Spleen (tissue), 11 donors: ENCODE measurements around the gene TRABD. TPM values are rescaled to one million over a fixed set of nuclear protein-coding genes. Genes with fewer than 3 reads are reported as not detected.
A peak's percentile ranks its signal among the peaks of the same experiment; 100 is the strongest.

Source experiments
- DNase-seq: peaks from one replicate; pipeline ENCODE4 v3.0.0-alpha.2; 2020
- H3K27ac ChIP-seq, 8 donors: fragments of 200-600 bp; sonication (generic) in 7 of 8; 1 replicate in 4 of 8; 2 replicates in 4 of 8; pipeline versions ENCODE4 v1.5.0 to v1.8.0; 2016 to 2021; ENCODE audit warnings: inconsistent platforms in 4 of 8, mild to moderate bottlenecking in 4 of 8, moderate library complexity in 1 of 8
- H3K27me3 ChIP-seq, 7 donors: fragments of 200-600 bp; sonication (generic) in 6 of 7; replicated peaks in 1 of 7; 1 replicate in 4 of 7; 2 replicates in 3 of 7; pipeline versions ENCODE4 v1.5.0 to v1.8.0; 2016 to 2021; ENCODE audit warnings: inconsistent platforms in 3 of 7, mild to moderate bottlenecking in 1 of 7
- H3K36me3 ChIP-seq, 6 donors: fragments of 200-600 bp; sonication (generic) in 5 of 6; 1 replicate in 4 of 6; 2 replicates in 2 of 6; pipeline versions ENCODE4 v1.5.0 to v1.8.0; 2016 to 2021; ENCODE audit warnings: inconsistent platforms in 2 of 6
- H3K4me1 ChIP-seq, 6 donors: fragments of 200-600 bp; sonication (generic) in 5 of 6; 1 replicate in 3 of 6; 2 replicates in 3 of 6; pipeline versions ENCODE4 v1.5.0 to v1.8.0; 2016 to 2021; ENCODE audit warnings: inconsistent platforms in 3 of 6
- H3K4me3 ChIP-seq, 8 donors: fragments of 200-600 bp; sonication (generic) in 7 of 8; 1 replicate in 4 of 8; 2 replicates in 4 of 8; pipeline versions ENCODE4 v1.5.0 to v1.8.0; 2016 to 2021; ENCODE audit warnings: inconsistent platforms in 4 of 8, mild to moderate bottlenecking in 4 of 8, moderate library complexity in 2 of 8
- H3K9me3 ChIP-seq, 8 donors: fragments of 200-600 bp; sonication (generic) in 7 of 8; 1 replicate in 4 of 8; 2 replicates in 4 of 8; pipeline versions ENCODE4 v1.5.0 to v1.8.0; 2016 to 2021; ENCODE audit warnings: inconsistent platforms in 4 of 8
- POLR2A ChIP-seq, 3 donors: fragments of 450-650 bp; IDR thresholded peaks; one replicate each; pipeline ENCODE4 v1.5.1; 2017; ENCODE audit warnings: antibody characterized with exemption in 3 of 3, mild to moderate bottlenecking in 1 of 3
- POLR2AphosphoS5 ChIP-seq, 3 donors: sonication (generic); formaldehyde crosslinking; IDR thresholded peaks; one replicate each; pipeline ENCODE4 v1.5.1; 2017; ENCODE audit warnings: antibody characterized with exemption in 3 of 3
- WGBS, 5 donors: extraction: QIAGEN DNeasy Blood & Tissue Kit in 3 of 5; methylation state at CpG; one replicate each; pipeline versions ENCODE4 v1.1.5 to v1.1.7; 2013 to 2018; 5-methylcytosine and 5-hydroxymethylcytosine counted together
- intact Hi-C: fragments of 100-400 bp; cut with DNase I; formaldehyde crosslinking; loops from one replicate; pipeline ENCODE4 v1.15.0; 2023; ENCODE audit warnings: low total_unique reads
- polyA plus RNA-seq, 3 donors: library from polyadenylated mRNA; stranded (reverse); fragments of 200-250 nt; gene quantifications; one replicate each; pipeline ENCODE4 v1.2.1, GENCODE V29; 2013
- total RNA-seq, 7 donors: library from RNA; depleted of rRNA in 3 of 7; stranded (reverse); fragments of >200 nt in 3 of 7; fragmentation: NEBNext Ultra II Directional in 4 of 7; extraction: Animal tissue kit (Norgen Biotek cat#: 25700) in 4 of 7; gene quantifications; one replicate each; pipeline versions ENCODE4 v1.1.0 to v1.2.1, GENCODE V29; 2016 to 2021
- TF ChIP-seq, protein P1 (sequence below), 11 experiments: fragments of 200-600 bp in 7 of 11; fragments of 450-650 bp in 4 of 11; sonication (generic) in 4 of 11; IDR thresholded peaks in 8 of 11; conservative IDR thresholded peaks in 3 of 11; 1 replicate in 7 of 11; 2 replicates in 4 of 11; pipeline versions ENCODE4 v1.4.0 to v1.8.0; 2016 to 2021; ENCODE audit warnings: antibody characterized with exemption in 11 of 11, inconsistent platforms in 4 of 11, mild to moderate bottlenecking in 1 of 11
- donor health status: healthy with polysubstance abuse.
- donor health status: DM: no; HTN: no; CAD: no; lungs with moderate emphysema.
- donor health status: DM: no; HTN: no; CAD: no.
- donor health status: Bipolar disorder and iron deficiency.
- donor health status: healthy.
- donor health status: DM: no; HTN: no; CAD: no.
- donor health status: DM: yes; HTN: yes; CAD: no.

The TRABD gene
- total and polyA plus RNA-seq, 10 donors, result 43.3 to 85.8 (median 60.0) TPM

DNA sequence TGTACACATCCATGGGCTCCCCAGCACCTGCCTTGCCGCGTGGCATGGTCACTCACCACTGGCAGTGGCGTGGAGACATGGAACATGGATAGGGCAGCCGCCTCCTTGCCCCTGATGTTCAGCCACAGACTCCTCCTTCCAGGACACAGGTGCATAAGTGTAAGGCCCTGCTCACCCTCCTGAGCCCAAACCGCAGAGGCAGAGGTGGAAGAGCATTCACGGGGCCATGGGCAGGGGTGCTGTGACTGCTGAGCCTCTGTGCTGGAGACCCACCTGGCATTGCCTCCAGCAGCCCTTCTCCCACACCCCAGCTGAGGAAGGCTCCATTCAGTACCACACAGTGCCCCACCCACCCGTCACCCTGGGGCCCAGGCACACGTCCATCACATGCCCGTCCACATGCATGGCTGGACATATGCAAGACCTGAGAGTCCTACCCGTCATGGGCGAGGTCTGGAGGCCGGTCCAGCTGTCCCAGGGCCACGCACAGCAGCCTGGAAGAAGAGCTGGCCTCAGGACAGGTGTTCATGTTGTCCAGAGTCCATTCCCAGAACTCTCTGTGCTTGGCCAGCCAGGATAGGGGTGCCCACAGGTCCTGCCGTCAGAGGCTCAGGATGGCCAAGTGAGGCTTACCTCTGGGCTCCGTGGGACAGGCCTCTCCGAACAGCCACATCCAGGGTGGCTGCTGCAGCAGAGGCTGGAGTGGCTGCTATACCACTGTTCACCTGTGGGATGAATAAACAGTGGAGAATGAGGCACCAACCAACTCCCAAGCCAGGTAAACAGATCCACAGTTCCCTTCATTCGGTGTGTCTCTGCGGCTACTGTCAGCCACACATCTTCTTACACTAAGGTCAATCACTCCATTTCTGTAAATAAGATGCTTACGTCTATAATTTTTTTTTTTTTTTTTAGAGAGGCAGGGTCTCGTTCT lies 60.8 kb downstream of the TRABD start:
- Histone ChIP-seq H3K4me3 (peak overlapping the region in 2 of 8 donors; percentile 87 to 94), H3K27ac (peak overlapping the region in 1 of 8 donors; percentile 98), H3K27me3 (no peaks in the 10 kb centered on the region), H3K4me1 (peaks cover 49 to 94% (median 86%) of the 10 kb centered on the region in 6 donors), H3K9me3 (no peaks in the 10 kb centered on the region), H3K36me3 (peaks cover 0 to 43% (median 16%) of the 10 kb centered on the region in 6 donors)
- TF ChIP-seq POLR2AphosphoS5 (IDR thresholded peaks at IDR 0.05), result peak in 1 of 3 donors; percentile 35
- TF ChIP-seq, protein P1, sequence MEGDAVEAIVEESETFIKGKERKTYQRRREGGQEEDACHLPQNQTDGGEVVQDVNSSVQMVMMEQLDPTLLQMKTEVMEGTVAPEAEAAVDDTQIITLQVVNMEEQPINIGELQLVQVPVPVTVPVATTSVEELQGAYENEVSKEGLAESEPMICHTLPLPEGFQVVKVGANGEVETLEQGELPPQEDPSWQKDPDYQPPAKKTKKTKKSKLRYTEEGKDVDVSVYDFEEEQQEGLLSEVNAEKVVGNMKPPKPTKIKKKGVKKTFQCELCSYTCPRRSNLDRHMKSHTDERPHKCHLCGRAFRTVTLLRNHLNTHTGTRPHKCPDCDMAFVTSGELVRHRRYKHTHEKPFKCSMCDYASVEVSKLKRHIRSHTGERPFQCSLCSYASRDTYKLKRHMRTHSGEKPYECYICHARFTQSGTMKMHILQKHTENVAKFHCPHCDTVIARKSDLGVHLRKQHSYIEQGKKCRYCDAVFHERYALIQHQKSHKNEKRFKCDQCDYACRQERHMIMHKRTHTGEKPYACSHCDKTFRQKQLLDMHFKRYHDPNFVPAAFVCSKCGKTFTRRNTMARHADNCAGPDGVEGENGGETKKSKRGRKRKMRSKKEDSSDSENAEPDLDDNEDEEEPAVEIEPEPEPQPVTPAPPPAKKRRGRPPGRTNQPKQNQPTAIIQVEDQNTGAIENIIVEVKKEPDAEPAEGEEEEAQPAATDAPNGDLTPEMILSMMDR (IDR thresholded peaks at IDR 0.05 in 8 of 11, conservative IDR thresholded peaks at IDR 0.05 in 3 of 11), result no peak
- 88 to 95% (median 91%) methylated on average over 10 to 20 of the region's 20 CpGs for WGBS, 5 donors
- no peak for DNase-seq
- intact Hi-C loops, result loop anchor here (10.0 kb wide), 1 partner anchor 248 kb away; no protein-coding TSS in a partner anchor

DNA sequence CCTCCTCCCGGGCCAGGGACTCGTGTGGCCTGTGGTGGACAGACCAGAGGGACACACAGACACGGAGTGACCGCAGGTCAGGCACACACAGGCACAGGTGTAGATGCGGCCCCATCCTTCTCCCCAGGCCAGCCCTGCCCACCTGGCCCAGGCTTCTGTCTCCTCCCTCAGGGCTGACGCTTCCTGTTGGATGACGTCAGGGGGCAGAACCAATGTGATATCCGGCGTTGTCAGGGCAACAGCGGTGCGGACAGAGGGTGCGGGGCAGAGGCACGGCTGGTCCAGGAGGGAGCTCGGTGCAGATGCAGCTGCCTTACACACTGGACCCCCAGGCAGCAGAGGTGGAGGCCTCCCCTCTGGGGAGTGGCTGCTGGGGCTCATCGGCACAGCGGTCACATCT lies 62.0 kb downstream of the TRABD start:
- Histone ChIP-seq H3K27ac (peak overlapping the region in 2 of 8 donors; percentile 12 to 40), H3K9me3 (no peaks in the 10 kb centered on the region), H3K4me1 (peaks cover 42 to 90% (median 81%) of the 10 kb centered on the region in 6 donors), H3K36me3 (peaks cover 0 to 43% (median 16%) of the 10 kb centered on the region in 6 donors), H3K27me3 (no peaks in the 10 kb centered on the region), H3K4me3 (no peak overlapping the region)
- TF ChIP-seq POLR2AphosphoS5 (IDR thresholded peaks at IDR 0.05) (peak; percentile 31 to 63 (median 52)), POLR2A (IDR thresholded peaks at IDR 0.05) (no peak)
- no peak for DNase-seq
- WGBS, 5 donors, result 48 to 74% (median 53%) methylated on average over 9 to 16 of the region's 16 CpGs
- intact Hi-C loops, result loop anchor here (10.0 kb wide), 1 partner anchor 247 kb away; no protein-coding TSS in a partner anchor

DNA sequence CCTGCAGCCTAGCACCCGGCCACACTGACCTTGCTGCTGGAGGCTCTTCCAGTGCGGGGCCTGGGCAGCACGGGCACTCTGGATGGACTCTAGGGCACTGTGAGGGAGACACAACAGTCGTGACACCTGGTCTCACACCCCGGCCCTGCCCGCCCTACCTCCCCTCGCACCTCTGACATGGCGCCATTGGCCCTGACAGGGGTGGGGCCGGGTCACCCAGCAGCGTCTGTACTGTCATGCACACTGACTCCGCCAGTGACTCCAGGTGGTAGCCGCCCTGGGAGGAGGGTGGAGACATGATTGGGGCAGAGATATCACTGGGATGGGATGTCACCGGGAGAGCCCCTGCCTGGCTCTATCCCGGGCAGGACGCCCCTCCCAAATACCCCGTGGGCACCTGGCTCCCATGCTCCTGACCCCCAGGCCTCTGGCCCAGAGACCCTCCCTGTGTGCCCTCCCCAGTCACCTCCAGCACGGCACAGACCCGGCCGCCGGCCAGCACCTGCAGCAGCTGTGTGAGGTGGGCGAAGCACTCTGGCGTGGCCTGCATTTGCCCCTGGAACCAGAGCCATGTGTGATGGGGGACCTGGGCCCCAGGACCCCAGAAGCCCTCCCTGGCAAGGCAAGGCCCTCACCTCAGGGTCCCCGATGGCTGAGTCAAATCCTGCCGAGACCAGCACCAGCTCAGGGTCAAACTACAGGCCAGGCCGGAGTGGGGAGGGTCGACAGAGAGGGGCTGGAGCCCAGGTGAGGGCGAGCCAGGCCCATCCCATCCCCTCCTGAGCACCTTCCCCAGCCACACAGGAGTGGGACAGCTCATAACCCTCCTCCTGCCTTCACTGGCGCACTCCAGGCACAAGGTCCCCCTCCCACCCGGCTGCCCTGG lies 62.7 kb downstream of the TRABD start:
- Histone ChIP-seq H3K4me3 (no peak overlapping the region), H3K36me3 (peaks cover 0 to 43% (median 16%) of the 10 kb centered on the region in 6 donors), H3K4me1 (peaks cover 36 to 83% (median 74%) of the 10 kb centered on the region in 6 donors), H3K27me3 (no peaks in the 10 kb centered on the region), H3K9me3 (no peaks in the 10 kb centered on the region), H3K27ac (peak overlapping the region in 2 of 8 donors; percentile 12 to 40)
- 83 to 96% (median 91%) methylated on average over 13 to 29 of the region's 29 CpGs for WGBS, 5 donors
- TF ChIP-seq POLR2A (IDR thresholded peaks at IDR 0.05) (no peak), POLR2AphosphoS5 (IDR thresholded peaks at IDR 0.05) (no peak)
- TF ChIP-seq, protein P1 (IDR thresholded peaks at IDR 0.05 in 8 of 11, conservative IDR thresholded peaks at IDR 0.05 in 3 of 11), result no peak
- intact Hi-C loops, result loop anchor here (10.0 kb wide), 1 partner anchor 246 kb away; no protein-coding TSS in a partner anchor
- DNase-seq, result no peak

Other genes with a start within 250 kb of the TRABD start
- gene PIM3, start 225.1 kb upstream of the TRABD start, total RNA-seq, result 100 to 1,000 TPM in 5 of 7 donors, 10 to 100 TPM in 2; 72.1 to 134 (median 109) TPM
- gene PIM3, start 225.1 kb upstream of the TRABD start, polyA plus RNA-seq, result 10 to 100 TPM; 49.5 to 84.4 (median 52.0) TPM
- 1 to 10 TPM in 2 of 7 donors, under 1 TPM in 5; 0.23 to 1.9 (median 0.94) TPM for gene IL17REL, start 173.1 kb upstream of the TRABD start, total RNA-seq
- 1 to 10 TPM in 1 of 3 donors, under 1 TPM in 2; 0.21 to 1.2 (median 0.33) TPM for gene IL17REL, start 173.1 kb upstream of the TRABD start, polyA plus RNA-seq
- not detected for gene TTLL8, start 127.6 kb upstream of the TRABD start, total RNA-seq
- not detected for gene TTLL8, start 127.6 kb upstream of the TRABD start, polyA plus RNA-seq
- 1 to 10 TPM; 1.2 to 4.4 (median 1.9) TPM for gene MLC1, start 100.5 kb upstream of the TRABD start, total RNA-seq
- gene MLC1, start 100.5 kb upstream of the TRABD start, polyA plus RNA-seq, result under 1 TPM; 0.17 to 0.74 (median 0.39) TPM
- gene MOV10L1, start 95.9 kb upstream of the TRABD start, total RNA-seq, result under 1 TPM in 2 of 7 donors, not detected in 5; 0.10 to 0.37 TPM
- under 1 TPM in 1 of 3 donors, not detected in 2; 0.15 TPM for gene MOV10L1, start 95.9 kb upstream of the TRABD start, polyA plus RNA-seq
- 1 to 10 TPM in 6 of 7 donors, under 1 TPM in 1; 0.39 to 4.6 (median 2.4) TPM for gene PANX2, start 15.2 kb upstream of the TRABD start, total RNA-seq
- gene PANX2, start 15.2 kb upstream of the TRABD start, polyA plus RNA-seq, result under 1 TPM; 0.11 to 0.67 (median 0.24) TPM
- 10 to 100 TPM; 25.4 to 31.7 (median 29.3) TPM for gene SELENOO, start 15.1 kb downstream of the TRABD start, total RNA-seq
- 10 to 100 TPM; 26.2 to 70.8 (median 47.0) TPM for gene SELENOO, start 15.1 kb downstream of the TRABD start, polyA plus RNA-seq
- 10 to 100 TPM; 65.2 to 98.0 (median 69.4) TPM for gene TUBGCP6, start 59.1 kb downstream of the TRABD start, total RNA-seq
- gene TUBGCP6, start 59.1 kb downstream of the TRABD start, polyA plus RNA-seq, result 10 to 100 TPM; 36.0 to 70.7 (median 69.2) TPM
- 100 to 1,000 TPM in 1 of 7 donors, 10 to 100 TPM in 6; 63.6 to 108 (median 70.2) TPM for gene HDAC10, start 65.4 kb downstream of the TRABD start, total RNA-seq
- gene HDAC10, start 65.4 kb downstream of the TRABD start, polyA plus RNA-seq, result 10 to 100 TPM; 25.0 to 69.9 (median 44.7) TPM
- 10 to 100 TPM in 2 of 7 donors, 1 to 10 TPM in 5; 3.9 to 11.6 (median 6.4) TPM for gene MAPK12, start 75.8 kb downstream of the TRABD start, total RNA-seq
- 10 to 100 TPM in 1 of 3 donors, 1 to 10 TPM in 2; 6.9 to 11.0 (median 9.0) TPM for gene MAPK12, start 75.8 kb downstream of the TRABD start, polyA plus RNA-seq
- gene MAPK11, start 84.5 kb downstream of the TRABD start, total RNA-seq, result 10 to 100 TPM in 3 of 7 donors, 1 to 10 TPM in 4; 5.2 to 20.7 (median 9.3) TPM
- 10 to 100 TPM; 10.7 to 25.3 (median 21.0) TPM for gene MAPK11, start 84.5 kb downstream of the TRABD start, polyA plus RNA-seq
- gene PLXNB2, start 121.7 kb downstream of the TRABD start, total RNA-seq, result 100 to 1,000 TPM; 175 to 382 (median 278) TPM
- gene PLXNB2, start 121.7 kb downstream of the TRABD start, polyA plus RNA-seq, result 100 to 1,000 TPM in 1 of 3 donors, 10 to 100 TPM in 2; 41.9 to 113 (median 68.3) TPM
- 1 to 10 TPM; 4.5 to 8.9 (median 6.0) TPM for gene DENND6B, start 141.1 kb downstream of the TRABD start, total RNA-seq
- gene DENND6B, start 141.1 kb downstream of the TRABD start, polyA plus RNA-seq, result 10 to 100 TPM in 1 of 3 donors, 1 to 10 TPM in 2; 6.4 to 10.4 (median 9.9) TPM
- gene PPP6R2, start 157.4 kb downstream of the TRABD start, total RNA-seq, result 10 to 100 TPM; 54.0 to 76.2 (median 64.7) TPM
- gene PPP6R2, start 157.4 kb downstream of the TRABD start, polyA plus RNA-seq, result 10 to 100 TPM; 23.6 to 48.7 (median 27.8) TPM